H1 (cell line): ENCODE data around the gene NELL2.

ENCODE experiments used
- POLR2A ChIP-seq, 2 experiments: IDR thresholded peaks; 1 replicate in 1 of 2; 2 replicates in 1 of 2; pipeline ENCODE4 v1.6.1; 2011; ENCODE audit warnings: low read depth in 2 of 2, low read length in 2 of 2, mild to moderate bottlenecking in 2 of 2; ENCODE audit errors: control extremely low read depth in 1 of 2
- POLR2AphosphoS5 ChIP-seq: IDR thresholded peaks from 2 replicates; pipeline ENCODE4 v1.6.1; 2011; ENCODE audit warnings: low read depth, low read length

DNA sequence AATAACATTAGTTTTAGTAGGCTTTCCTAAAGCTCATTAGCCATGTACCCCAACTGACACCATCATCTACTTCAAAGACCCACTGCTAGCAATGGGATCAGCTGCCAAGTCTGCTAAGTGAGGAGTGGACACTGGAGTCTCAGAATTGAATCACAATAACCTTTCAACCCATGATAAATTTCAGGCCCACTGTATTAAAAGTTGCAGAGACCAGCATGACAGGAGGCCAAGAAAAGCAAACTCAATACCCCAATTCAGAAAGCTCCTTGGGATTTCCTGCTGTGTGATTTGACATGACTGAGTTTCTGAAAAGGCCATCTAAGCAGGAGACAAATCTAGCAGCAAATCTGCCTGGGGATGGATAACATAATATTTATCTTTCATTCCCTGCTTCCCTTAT lies 320.7 kb downstream of the NELL2 start:
- TF ChIP-seq POLR2AphosphoS5 (no peak), POLR2A (IDR thresholded peaks at IDR 0.05; ENCODE audit: control extremely low read depth in 1 of 2, low read depth in 2 of 2, low read length in 2 of 2) (no peak)
